Lower lobe of right lung (tissue), 2 donors: ENCODE measurements around the gene ACTA2. TPM values are rescaled to one million over a fixed set of nuclear protein-coding genes. Genes with fewer than 3 reads are reported as not detected.

ENCODE experiments used
- ATAC-seq, 2 donors: fragments of 200-7000 bp; cut with Tn5 transposase; one replicate each; pipeline ENCODE4 v1.9.1; 2020 to 2022; ENCODE audit warnings: mild to moderate bottlenecking in 2 of 2, moderate library complexity in 2 of 2
- DNase-seq: peaks from one replicate; pipeline ENCODE4 v3.0.0-alpha.2; 2020
- H3K27ac ChIP-seq: fragments of 200-600 bp; one replicate; pipeline ENCODE4 v1.8.0; 2022
- H3K27me3 ChIP-seq: fragments of 200-600 bp; one replicate; pipeline ENCODE4 v1.8.0; 2022; ENCODE audit warnings: low read depth
- H3K36me3 ChIP-seq: fragments of 200-600 bp; one replicate; pipeline ENCODE4 v1.8.0; 2022; ENCODE audit warnings: mild to moderate bottlenecking
- H3K4me1 ChIP-seq: fragments of 200-600 bp; one replicate; pipeline ENCODE4 v1.8.0; 2022
- H3K4me3 ChIP-seq: fragments of 200-600 bp; one replicate; pipeline ENCODE4 v1.8.0; 2022; ENCODE audit warnings: mild to moderate bottlenecking
- H3K9me3 ChIP-seq: fragments of 200-600 bp; one replicate; pipeline ENCODE4 v1.8.0; 2022
- intact Hi-C: fragments of 100-400 bp; cut with DNase I; formaldehyde crosslinking; loops from one replicate; pipeline ENCODE4 v1.11.0; 2022
- total RNA-seq: library from RNA; stranded (reverse); fragmentation: NEBNext Ultra II Directional; extraction: Animal tissue kit (Norgen Biotek cat#: 25700); gene quantifications from one replicate; pipeline ENCODE4 v1.2.1, GENCODE V29; 2021
- TF ChIP-seq, protein P1 (sequence below): fragments of 200-600 bp; IDR thresholded peaks from one replicate; pipeline ENCODE4 v1.8.0; 2022; ENCODE audit warnings: antibody characterized with exemption, mild to moderate bottlenecking
- donor health status: DM: no; HTN: yes; CAD: no; lungs with severe emphysema.

Gene ACTA2
- total RNA-seq, 1 donor from 2014 or later: 204 TPM

DNA sequence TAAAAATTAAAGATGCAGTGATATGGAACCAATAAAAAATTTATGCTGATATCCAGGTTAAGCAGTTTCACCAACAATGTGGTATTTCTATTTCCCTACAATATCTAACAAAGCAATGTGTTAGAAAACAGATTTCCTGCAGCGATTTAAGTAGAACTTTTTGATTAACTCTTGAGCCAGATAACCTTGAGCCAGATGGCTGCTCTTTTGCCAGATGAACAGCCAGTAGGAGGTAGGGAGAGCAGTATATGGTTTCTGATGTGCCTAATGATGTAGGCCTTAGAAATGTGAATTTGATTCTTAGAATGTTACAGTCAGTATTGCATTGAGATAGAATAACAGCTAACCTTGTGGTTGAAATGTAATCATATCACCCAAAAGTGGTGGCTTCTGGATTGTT lies 41.5 kb downstream of the ACTA2 start:
- TF ChIP-seq, protein P1, sequence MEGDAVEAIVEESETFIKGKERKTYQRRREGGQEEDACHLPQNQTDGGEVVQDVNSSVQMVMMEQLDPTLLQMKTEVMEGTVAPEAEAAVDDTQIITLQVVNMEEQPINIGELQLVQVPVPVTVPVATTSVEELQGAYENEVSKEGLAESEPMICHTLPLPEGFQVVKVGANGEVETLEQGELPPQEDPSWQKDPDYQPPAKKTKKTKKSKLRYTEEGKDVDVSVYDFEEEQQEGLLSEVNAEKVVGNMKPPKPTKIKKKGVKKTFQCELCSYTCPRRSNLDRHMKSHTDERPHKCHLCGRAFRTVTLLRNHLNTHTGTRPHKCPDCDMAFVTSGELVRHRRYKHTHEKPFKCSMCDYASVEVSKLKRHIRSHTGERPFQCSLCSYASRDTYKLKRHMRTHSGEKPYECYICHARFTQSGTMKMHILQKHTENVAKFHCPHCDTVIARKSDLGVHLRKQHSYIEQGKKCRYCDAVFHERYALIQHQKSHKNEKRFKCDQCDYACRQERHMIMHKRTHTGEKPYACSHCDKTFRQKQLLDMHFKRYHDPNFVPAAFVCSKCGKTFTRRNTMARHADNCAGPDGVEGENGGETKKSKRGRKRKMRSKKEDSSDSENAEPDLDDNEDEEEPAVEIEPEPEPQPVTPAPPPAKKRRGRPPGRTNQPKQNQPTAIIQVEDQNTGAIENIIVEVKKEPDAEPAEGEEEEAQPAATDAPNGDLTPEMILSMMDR: no peak
- intact Hi-C loops: no loop called here
- Histone ChIP-seq H3K36me3 (peaks cover 6% of the 10 kb centered on the region), H3K4me3 (no peak overlapping the region), H3K27ac (no peak overlapping the region), H3K4me1 (no peaks in the 10 kb centered on the region), H3K9me3 (no peaks in the 10 kb centered on the region), H3K27me3 (no peaks in the 10 kb centered on the region)
- DNase-seq: no peak
- no peak for ATAC-seq

DNA sequence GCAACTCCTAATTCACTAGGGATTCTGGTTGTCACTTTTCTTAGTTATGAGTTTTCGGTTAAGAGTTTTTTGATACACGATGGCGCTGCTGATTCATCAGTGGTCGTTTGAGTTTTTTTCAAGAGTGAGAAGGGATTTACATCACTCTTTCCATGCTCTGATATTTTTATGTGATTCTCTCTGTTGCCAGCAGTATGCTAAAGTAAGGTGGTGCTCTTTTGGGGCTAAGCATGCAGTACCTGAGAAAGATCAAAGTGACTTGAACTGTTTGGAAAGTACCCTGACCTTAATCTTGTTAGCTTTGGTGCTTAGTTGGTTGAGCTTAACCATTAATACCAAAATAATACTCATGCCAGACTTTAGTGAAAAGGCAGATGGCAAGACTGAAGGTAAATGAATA lies 44.4 kb downstream of the ACTA2 start:
- Histone ChIP-seq H3K9me3 (no peaks in the 10 kb centered on the region), H3K27me3 (no peaks in the 10 kb centered on the region), H3K4me1 (no peaks in the 10 kb centered on the region), H3K36me3 (peaks cover 21% of the 10 kb centered on the region), H3K4me3 (no peak overlapping the region), H3K27ac (no peak overlapping the region)
- ATAC-seq (no peak), DNase-seq (no peak)
- TF ChIP-seq, protein P1: no peak
- intact Hi-C loops: no loop called here

- Histone ChIP-seq H3K27me3 (no peaks in the 10 kb centered on the region), H3K27ac (no peak overlapping the region), H3K9me3 (no peaks in the 10 kb centered on the region), H3K4me3 (no peak overlapping the region), H3K4me1 (peaks cover 3% of the 10 kb centered on the region), H3K36me3 (peaks cover 21% of the 10 kb centered on the region)
- ATAC-seq: no peak
- intact Hi-C loops: no loop called here
- TF ChIP-seq, protein P1: no peak
- DNase-seq: no peak
These were observed 45.7 kb downstream of the ACTA2 start for GRCh38 chr10:88906921-88907320.

GRCh38 chr10:88903715-88904114 lies 48.9 kb downstream of the ACTA2 start:
- DNase-seq (no peak), ATAC-seq (no peak)
- intact Hi-C loops: no loop called here
- peaks cover 21% of the 10 kb centered on the region for H3K36me3 ChIP-seq
- H3K27me3 ChIP-seq: no peaks in the 10 kb centered on the region
- peaks cover 7% of the 10 kb centered on the region for H3K4me1 ChIP-seq
- H3K4me3 ChIP-seq: no peak overlapping the region
- TF ChIP-seq, protein P1: no peak
- H3K27ac ChIP-seq: no peak overlapping the region
- no peaks in the 10 kb centered on the region for H3K9me3 ChIP-seq

GRCh38 chr10:88901984-88902789 lies 50.4 kb downstream of the ACTA2 start:
- Histone ChIP-seq H3K27ac (no peak overlapping the region), H3K4me1 (peaks cover 7% of the 10 kb centered on the region), H3K9me3 (no peaks in the 10 kb centered on the region), H3K27me3 (no peaks in the 10 kb centered on the region), H3K4me3 (no peak overlapping the region), H3K36me3 (peaks cover 21% of the 10 kb centered on the region)
- DNase-seq (no peak), ATAC-seq (no peak)
- intact Hi-C loops: no loop called here
- TF ChIP-seq, protein P1: no peak
